Spleen (tissue), 11 donors: ENCODE measurements around the gene PDE2A. TPM values are rescaled to one million over a fixed set of nuclear protein-coding genes. Genes with fewer than 3 reads are reported as not detected.

Source experiments
- DNase-seq: peaks from one replicate; pipeline ENCODE4 v3.0.0-alpha.2; 2020
- H3K27ac ChIP-seq, 8 donors: fragments of 200-600 bp; sonication (generic) in 7 of 8; 1 replicate in 4 of 8; 2 replicates in 4 of 8; pipeline versions ENCODE4 v1.5.0 to v1.8.0; 2016 to 2021; ENCODE audit warnings: inconsistent platforms in 4 of 8, mild to moderate bottlenecking in 4 of 8, moderate library complexity in 1 of 8
- H3K27me3 ChIP-seq, 7 donors: fragments of 200-600 bp; sonication (generic) in 6 of 7; replicated peaks in 1 of 7; 1 replicate in 4 of 7; 2 replicates in 3 of 7; pipeline versions ENCODE4 v1.5.0 to v1.8.0; 2016 to 2021; ENCODE audit warnings: inconsistent platforms in 3 of 7, mild to moderate bottlenecking in 1 of 7
- H3K36me3 ChIP-seq, 6 donors: fragments of 200-600 bp; sonication (generic) in 5 of 6; 1 replicate in 4 of 6; 2 replicates in 2 of 6; pipeline versions ENCODE4 v1.5.0 to v1.8.0; 2016 to 2021; ENCODE audit warnings: inconsistent platforms in 2 of 6
- H3K4me1 ChIP-seq, 6 donors: fragments of 200-600 bp; sonication (generic) in 5 of 6; 1 replicate in 3 of 6; 2 replicates in 3 of 6; pipeline versions ENCODE4 v1.5.0 to v1.8.0; 2016 to 2021; ENCODE audit warnings: inconsistent platforms in 3 of 6
- H3K4me3 ChIP-seq, 8 donors: fragments of 200-600 bp; sonication (generic) in 7 of 8; 1 replicate in 4 of 8; 2 replicates in 4 of 8; pipeline versions ENCODE4 v1.5.0 to v1.8.0; 2016 to 2021; ENCODE audit warnings: inconsistent platforms in 4 of 8, mild to moderate bottlenecking in 4 of 8, moderate library complexity in 2 of 8
- H3K9me3 ChIP-seq, 8 donors: fragments of 200-600 bp; sonication (generic) in 7 of 8; 1 replicate in 4 of 8; 2 replicates in 4 of 8; pipeline versions ENCODE4 v1.5.0 to v1.8.0; 2016 to 2021; ENCODE audit warnings: inconsistent platforms in 4 of 8
- CTCF ChIP-seq, 11 experiments: fragments of 200-600 bp in 7 of 11; fragments of 450-650 bp in 4 of 11; sonication (generic) in 4 of 11; IDR thresholded peaks in 8 of 11; conservative IDR thresholded peaks in 3 of 11; 1 replicate in 7 of 11; 2 replicates in 4 of 11; pipeline versions ENCODE4 v1.4.0 to v1.8.0; 2016 to 2021; ENCODE audit warnings: antibody characterized with exemption in 11 of 11, inconsistent platforms in 4 of 11, mild to moderate bottlenecking in 1 of 11
- POLR2A ChIP-seq, 3 donors: fragments of 450-650 bp; IDR thresholded peaks; one replicate each; pipeline ENCODE4 v1.5.1; 2017; ENCODE audit warnings: antibody characterized with exemption in 3 of 3, mild to moderate bottlenecking in 1 of 3
- POLR2AphosphoS5 ChIP-seq, 3 donors: sonication (generic); formaldehyde crosslinking; IDR thresholded peaks; one replicate each; pipeline ENCODE4 v1.5.1; 2017; ENCODE audit warnings: antibody characterized with exemption in 3 of 3
- WGBS, 5 donors: extraction: QIAGEN DNeasy Blood & Tissue Kit in 3 of 5; methylation state at CpG; one replicate each; pipeline versions ENCODE4 v1.1.5 to v1.1.7; 2013 to 2018; 5-methylcytosine and 5-hydroxymethylcytosine counted together
- intact Hi-C: fragments of 100-400 bp; cut with DNase I; formaldehyde crosslinking; loops from one replicate; pipeline ENCODE4 v1.15.0; 2023; ENCODE audit warnings: low total_unique reads
- polyA plus RNA-seq, 3 donors: library from polyadenylated mRNA; stranded (reverse); fragments of 200-250 nt; gene quantifications; one replicate each; pipeline ENCODE4 v1.2.1, GENCODE V29; 2013
- total RNA-seq, 7 donors: library from RNA; depleted of rRNA in 3 of 7; stranded (reverse); fragments of >200 nt in 3 of 7; fragmentation: NEBNext Ultra II Directional in 4 of 7; extraction: Animal tissue kit (Norgen Biotek cat#: 25700) in 4 of 7; gene quantifications; one replicate each; pipeline versions ENCODE4 v1.1.0 to v1.2.1, GENCODE V29; 2016 to 2021
- donor health status: healthy with polysubstance abuse.
- donor health status: DM: no; HTN: no; CAD: no; lungs with moderate emphysema.
- donor health status: DM: no; HTN: no; CAD: no.
- donor health status: Bipolar disorder and iron deficiency.
- donor health status: healthy.
- donor health status: DM: no; HTN: no; CAD: no.
- donor health status: DM: yes; HTN: yes; CAD: no.

Gene PDE2A
- total and polyA plus RNA-seq, 10 donors: 58.2 to 584 (median 333) TPM

GRCh38 chr11:72662036-72662435 is 12.2 kb downstream of the PDE2A start:
- no peak for TF ChIP-seq CTCF (IDR thresholded peaks at IDR 0.05 in 8 of 11, conservative IDR thresholded peaks at IDR 0.05 in 3 of 11)
- TF ChIP-seq POLR2A (IDR thresholded peaks at IDR 0.05): no peak
- no peak for TF ChIP-seq POLR2AphosphoS5 (IDR thresholded peaks at IDR 0.05)
- Histone ChIP-seq H3K27ac (no peak overlapping the region), H3K4me3 (no peak overlapping the region), H3K4me1 (no peaks in the 10 kb centered on the region), H3K27me3 (peaks cover 0 to 40% (median 8%) of the 10 kb centered on the region in 7 donors), H3K9me3 (peaks cover 0 to 1% (median 0%) of the 10 kb centered on the region in 8 donors), H3K36me3 (no peaks in the 10 kb centered on the region)
- no peak for DNase-seq
- intact Hi-C loops: no loop called here
- 79 to 92% (median 86%) methylated on average over 5 of the region's 5 CpGs for WGBS, 5 donors

GRCh38 chr11:72661486-72661885 is 12.7 kb downstream of the PDE2A start:
- Histone ChIP-seq H3K36me3 (no peaks in the 10 kb centered on the region), H3K27ac (no peak overlapping the region), H3K4me1 (no peaks in the 10 kb centered on the region), H3K4me3 (no peak overlapping the region), H3K27me3 (peaks cover 0 to 39% (median 8%) of the 10 kb centered on the region in 7 donors), H3K9me3 (no peaks in the 10 kb centered on the region)
- intact Hi-C loops: no loop called here
- no peak for DNase-seq
- TF ChIP-seq POLR2A (IDR thresholded peaks at IDR 0.05) (no peak), POLR2AphosphoS5 (IDR thresholded peaks at IDR 0.05) (no peak), CTCF (IDR thresholded peaks at IDR 0.05 in 8 of 11, conservative IDR thresholded peaks at IDR 0.05 in 3 of 11) (no peak)
- WGBS, 5 donors: 82 to 90% (median 87%) methylated on average over 9 of the region's 9 CpGs

- Histone ChIP-seq H3K9me3 (no peaks in the 10 kb centered on the region), H3K27me3 (peaks cover 0 to 30% (median 0%) of the 10 kb centered on the region in 7 donors), H3K4me3 (no peak overlapping the region), H3K27ac (no peak overlapping the region), H3K4me1 (no peaks in the 10 kb centered on the region), H3K36me3 (no peaks in the 10 kb centered on the region)
- 86 to 92% (median 86%) methylated on average over 9 of the region's 9 CpGs for WGBS, 5 donors
- intact Hi-C loops: no loop called here
- no peak for DNase-seq
- TF ChIP-seq CTCF (IDR thresholded peaks at IDR 0.05 in 8 of 11, conservative IDR thresholded peaks at IDR 0.05 in 3 of 11): no peak
- TF ChIP-seq POLR2AphosphoS5 (IDR thresholded peaks at IDR 0.05): no peak
- no peak for TF ChIP-seq POLR2A (IDR thresholded peaks at IDR 0.05)
Observed at GRCh38 chr11:72658989-72659640, 15.1 kb downstream of the PDE2A start.

GRCh38 chr11:72657411-72658100 is 16.7 kb downstream of the PDE2A start:
- intact Hi-C loops: no loop called here
- 69 to 84% (median 79%) methylated on average over 4 to 6 of the region's 6 CpGs for WGBS, 5 donors
- no peak for DNase-seq
- no peak overlapping the region for H3K4me3 ChIP-seq
- peaks cover 0 to 25% (median 0%) of the 10 kb centered on the region in 7 donors for H3K27me3 ChIP-seq
- H3K4me1 ChIP-seq: peaks cover 0 to 5% (median 0%) of the 10 kb centered on the region in 6 donors
- H3K9me3 ChIP-seq: no peaks in the 10 kb centered on the region
- TF ChIP-seq POLR2A (IDR thresholded peaks at IDR 0.05) (no peak), CTCF (IDR thresholded peaks at IDR 0.05 in 8 of 11, conservative IDR thresholded peaks at IDR 0.05 in 3 of 11) (no peak), POLR2AphosphoS5 (IDR thresholded peaks at IDR 0.05) (no peak)
- no peaks in the 10 kb centered on the region for H3K36me3 ChIP-seq
- H3K27ac ChIP-seq: no peak overlapping the region
